ENCODE measurements around the gene TRABD. TPM values are rescaled to one million over a fixed set of nuclear protein-coding genes. Genes with fewer than 3 reads are reported as not detected.
A peak's percentile ranks its signal among the peaks of the same experiment; 100 is the strongest.

The TRABD gene
- total RNA-seq, 1 donor from 2014 or later: 16.3 TPM

- DNase-seq (ENCODE audit: low read depth): no peak
Measured at GRCh38 chr22:50173311-50173982, 12.3 kb upstream of the TRABD start.

GRCh38 chr22:50173983-50174355 is 11.7 kb upstream of the TRABD start:
- DNase-seq (ENCODE audit: low read depth): no peak

- DNase-seq (ENCODE audit: low read depth): no peak
Measured at GRCh38 chr22:50174382-50175190, 11.1 kb upstream of the TRABD start.

- no peak for DNase-seq (ENCODE audit: low read depth)
Measured at GRCh38 chr22:50175191-50175461, 10.6 kb upstream of the TRABD start.

GRCh38 chr22:50175921-50176849 is 9.5 kb upstream of the TRABD start:
- no peak for DNase-seq (ENCODE audit: low read depth)

- DNase-seq (ENCODE audit: low read depth): no peak
Measured at GRCh38 chr22:50176850-50177536, 8.7 kb upstream of the TRABD start.

- DNase-seq (ENCODE audit: low read depth): no peak
Measured at GRCh38 chr22:50177537-50178470, 7.9 kb upstream of the TRABD start.

- DNase-seq (ENCODE audit: low read depth): no peak
Measured at GRCh38 chr22:50178471-50178864, 7.2 kb upstream of the TRABD start.

GRCh38 chr22:50178871-50179869 is 6.5 kb upstream of the TRABD start:
- no peak for DNase-seq (ENCODE audit: low read depth)

GRCh38 chr22:50179937-50180726 is 5.6 kb upstream of the TRABD start:
- no peak for DNase-seq (ENCODE audit: low read depth)

- DNase-seq (ENCODE audit: low read depth): no peak
Measured at GRCh38 chr22:50180727-50181521, 4.8 kb upstream of the TRABD start.

GRCh38 chr22:50182176-50183081 is 3.3 kb upstream of the TRABD start:
- DNase-seq (ENCODE audit: low read depth): no peak

GRCh38 chr22:50183141-50183971 is 2.4 kb upstream of the TRABD start:
- DNase-seq (ENCODE audit: low read depth): no peak

- DNase-seq (ENCODE audit: low read depth): peak; percentile 19
Measured at GRCh38 chr22:50184004-50184901, 1.5 kb upstream of the TRABD start.

All from myocyte (in vitro differentiated cells).